Fibroblast of villous mesenchyme (primary cell): ENCODE results near the gene RRP36. TPM values are rescaled to one million over a fixed set of nuclear protein-coding genes. Genes with fewer than 3 reads are reported as not detected.

Experiments used
- DNase-seq: peaks from one replicate; pipeline ENCODE4 v3.0.0-alpha.2; 2010; ENCODE audit warnings: low read depth
- H3K4me3 ChIP-seq: 2 replicates; pipeline ENCODE4 v1.5.1; 2011; ENCODE audit warnings: low read depth, mild to moderate bottlenecking, low read length
- CTCF ChIP-seq: IDR thresholded peaks from 2 replicates; pipeline ENCODE4 v1.5.1; 2012; ENCODE audit warnings: low read depth, mild to moderate bottlenecking, low read length; ENCODE audit not compliant: insufficient read depth
- total RNA-seq: library from RNA; depleted of rRNA; stranded (reverse); fragments of >200 nt; gene quantifications from 2 replicates; pipeline ENCODE4 v1.2.3, GENCODE V29; 2012

The RRP36 gene
- total RNA-seq, 1 donor, result 114 TPM

- H3K4me3 ChIP-seq, result no peak overlapping the region
- DNase-seq, result peak; percentile 7
- TF ChIP-seq CTCF, result no peak
Measured at GRCh38 chr6:43024436-43024835, 3.0 kb downstream of the RRP36 start.

- TF ChIP-seq CTCF, result no peak
- no peak overlapping the region for H3K4me3 ChIP-seq
- no peak for DNase-seq
Measured at GRCh38 chr6:43026365-43026764, 4.9 kb downstream of the RRP36 start.

GRCh38 chr6:43029120-43029519 is 7.7 kb downstream of the RRP36 start:
- no peak for TF ChIP-seq CTCF
- DNase-seq, result no peak
- no peak overlapping the region for H3K4me3 ChIP-seq

GRCh38 chr6:43032326-43032725 is 10.9 kb downstream of the RRP36 start:
- no peak for TF ChIP-seq CTCF
- no peak for DNase-seq
- no peak overlapping the region for H3K4me3 ChIP-seq

- TF ChIP-seq CTCF, result no peak
- peak; percentile 27 for DNase-seq
Measured at GRCh38 chr6:43033496-43034189, 12.2 kb downstream of the RRP36 start.

GRCh38 chr6:43034190-43034525 is 12.7 kb downstream of the RRP36 start:
- H3K4me3 ChIP-seq, result no peak overlapping the region
- TF ChIP-seq CTCF, result no peak
- no peak for DNase-seq

More at GRCh38 chr6:43033496-43034189, 12.2 kb downstream of the RRP36 start:
- no peak overlapping the region for H3K4me3 ChIP-seq

- no peak for DNase-seq
- no peak overlapping the region for H3K4me3 ChIP-seq
- no peak for TF ChIP-seq CTCF
Measured at GRCh38 chr6:43035495-43036194, 14.2 kb downstream of the RRP36 start.
